GM23338 (cell line): ENCODE data around the gene NEK10. TPM values are rescaled to one million over a fixed set of nuclear protein-coding genes. Genes with fewer than 3 reads are reported as not detected.

ENCODE experiments used
- ATAC-seq: fragments of 200-7000 bp; cut with Tn5 transposase; 3 replicates; pipeline ENCODE4 v1.9.1; 2020
- DNase-seq: peaks from one replicate; pipeline ENCODE4 v3.0.0-alpha.2; 2015; ENCODE audit warnings: low spot score
- H2AFZ ChIP-seq: fragments of 200-600 bp; sonication (generic); 2 replicates; pipeline ENCODE4 v1.8.0; 2016; ENCODE audit warnings: antibody characterized with exemption, mild to moderate bottlenecking, moderate library complexity
- H3F3A ChIP-seq: fragments of 200-600 bp; sonication (generic); replicated peaks from 2 replicates; pipeline ENCODE4 v1.8.0; 2017; ENCODE audit warnings: antibody characterized with exemption, mixed run types, low read depth
- H3K27ac ChIP-seq: fragments of 200-600 bp; sonication (generic); 2 replicates; pipeline ENCODE4 v1.6.1; 2016; ENCODE audit warnings: low read depth
- H3K27me3 ChIP-seq: fragments of 200-600 bp; sonication (generic); 2 replicates; pipeline ENCODE4 v1.8.0; 2016; ENCODE audit warnings: mild to moderate bottlenecking, mixed run types, moderate library complexity; ENCODE audit not compliant: insufficient read depth
- H3K36me3 ChIP-seq: fragments of 200-600 bp; sonication (generic); 2 replicates; pipeline ENCODE4 v1.8.0; 2016; ENCODE audit warnings: mild to moderate bottlenecking; ENCODE audit not compliant: insufficient read depth
- H3K4me1 ChIP-seq: fragments of 200-600 bp; sonication (generic); 2 replicates; pipeline ENCODE4 v1.8.0; 2016; ENCODE audit warnings: mild to moderate bottlenecking, moderate library complexity; ENCODE audit not compliant: insufficient read depth
- H3K4me2 ChIP-seq: fragments of 200-600 bp; sonication (generic); 2 replicates; pipeline ENCODE4 v1.7.1; 2017; ENCODE audit warnings: mixed run types
- H3K4me3 ChIP-seq: fragments of 200-600 bp; sonication (generic); 2 replicates; pipeline ENCODE4 v1.6.1; 2016; ENCODE audit warnings: mixed run types
- H3K79me2 ChIP-seq: fragments of 200-600 bp; sonication (generic); replicated peaks from 2 replicates; pipeline ENCODE4 v1.8.0; 2017; ENCODE audit warnings: mild to moderate bottlenecking; ENCODE audit not compliant: insufficient read depth
- H3K9me2 ChIP-seq: fragments of 200-600 bp; sonication (generic); 2 replicates; pipeline ENCODE4 v1.8.0; 2017; ENCODE audit not compliant: insufficient read depth
- H4K20me1 ChIP-seq: fragments of 200-600 bp; sonication (generic); replicated peaks from 2 replicates; pipeline ENCODE4 v1.8.0; 2017; ENCODE audit warnings: mild to moderate bottlenecking; ENCODE audit not compliant: insufficient read depth
- H3K27ac Mint-ChIP-seq: 2 replicates; pipeline ENCODE4 v1.8.0; 2020; ENCODE audit warnings: inconsistent platforms, mild to moderate bottlenecking, moderate library complexity, mixed read lengths
- H3K27me3 Mint-ChIP-seq: 3 replicates; pipeline ENCODE4 v1.8.0; 2022; ENCODE audit warnings: low read depth, mild to moderate bottlenecking, moderate library complexity, mixed read lengths, inconsistent platforms; ENCODE audit not compliant: insufficient read depth, poor library complexity
- H3K36me3 Mint-ChIP-seq: 3 replicates; pipeline ENCODE4 v1.8.0; 2021; ENCODE audit warnings: low read depth, mild to moderate bottlenecking, inconsistent platforms, moderate library complexity, mixed read lengths
- H3K4me1 Mint-ChIP-seq: 3 replicates; pipeline ENCODE4 v1.8.0; 2020; ENCODE audit warnings: mild to moderate bottlenecking, inconsistent platforms, mixed read lengths
- H3K4me3 Mint-ChIP-seq: 3 replicates; pipeline ENCODE4 v1.8.0; 2021; ENCODE audit warnings: moderate library complexity, mild to moderate bottlenecking, inconsistent platforms, mixed read lengths
- H3K9me3 Mint-ChIP-seq: 3 replicates; pipeline ENCODE4 v1.8.0; 2020; ENCODE audit warnings: moderate library complexity, mild to moderate bottlenecking, inconsistent platforms, mixed read lengths
- CREB1 ChIP-seq: fragments of 250-450 bp; sonication (Bioruptor Pico); IDR thresholded peaks from 2 replicates; pipeline ENCODE4 v1.5.0; 2020; ENCODE audit warnings: low read depth, mild to moderate bottlenecking, moderate library complexity
- CTCF ChIP-seq, 2 experiments: fragments of 200-600 bp in 1 of 2; sonication (generic) in 1 of 2; conservative IDR thresholded peaks; 2 replicates each; pipeline versions ENCODE4 v1.5.1 to v1.6.1; 2016 to 2017; ENCODE audit warnings: antibody characterized with exemption in 2 of 2, low read depth in 2 of 2, mild to moderate bottlenecking in 2 of 2, moderate library complexity in 1 of 2
- ETS1 ChIP-seq: IDR thresholded peaks from 2 replicates; pipeline ENCODE4 v1.6.1; 2016; ENCODE audit warnings: antibody characterized with exemption
- EZH2 ChIP-seq: fragments of 200-600 bp; sonication (generic); IDR thresholded peaks from one replicate; pipeline ENCODE4 v1.8.0; 2017; ENCODE audit warnings: antibody characterized with exemption, mild to moderate bottlenecking, low read depth; ENCODE audit not compliant: unreplicated experiment
- EZH2phosphoT487 ChIP-seq: fragments of 200-600 bp; sonication (generic); IDR thresholded peaks from one replicate; pipeline ENCODE4 v1.8.1; 2018; ENCODE audit warnings: antibody characterized with exemption; ENCODE audit not compliant: unreplicated experiment
- JUNB ChIP-seq: IDR thresholded peaks from one replicate; pipeline ENCODE4 v1.6.1; 2016; ENCODE audit warnings: antibody characterized with exemption; ENCODE audit not compliant: unreplicated experiment
- NANOG ChIP-seq: IDR thresholded peaks from 2 replicates; pipeline ENCODE4 v1.6.1; 2016; ENCODE audit warnings: antibody characterized with exemption, borderline replicate concordance
- POLR2AphosphoS5 ChIP-seq: IDR thresholded peaks from 2 replicates; pipeline ENCODE4 v1.6.1; 2016; ENCODE audit warnings: antibody characterized with exemption, low read depth
- REST ChIP-seq: IDR thresholded peaks from one replicate; pipeline ENCODE4 v1.6.1; 2018; ENCODE audit warnings: antibody characterized with exemption; ENCODE audit not compliant: unreplicated experiment
- STAT1 ChIP-seq: IDR thresholded peaks from one replicate; pipeline ENCODE4 v1.6.1; 2016; ENCODE audit warnings: antibody characterized with exemption; ENCODE audit not compliant: unreplicated experiment
- ZNF114 ChIP-seq: fragments of 250-450 bp; sonication (Bioruptor Pico); IDR thresholded peaks from 2 replicates; pipeline ENCODE4 v1.5.0; 2020; ENCODE audit warnings: mild to moderate bottlenecking, moderate library complexity
- ZNF331 ChIP-seq: fragments of 250-450 bp; sonication (Bioruptor Pico); IDR thresholded peaks from 2 replicates; pipeline ENCODE4 v1.5.0; 2020; ENCODE audit warnings: low read depth, mild to moderate bottlenecking, moderate library complexity
- ZNF462 ChIP-seq: fragments of 250-450 bp; sonication (Bioruptor Pico); IDR thresholded peaks from 2 replicates; pipeline ENCODE4 v1.5.0; 2020; ENCODE audit warnings: mild to moderate bottlenecking, moderate library complexity
- polyA plus RNA-seq: library from polyadenylated mRNA; unstranded; fragments of >200 nt; fragmentation: Nextera tagmentation; extraction: Ambion mirVana; gene quantifications from 2 replicates; pipeline ENCODE4 v1.2.1, GENCODE V29; 2016
- total RNA-seq: library from RNA; depleted of rRNA; stranded (reverse); fragments of >200 nt; shearing (Covaris generic); gene quantifications from 2 replicates; pipeline ENCODE4 v1.2.3, GENCODE V29; 2014

Gene NEK10
- total and polyA plus RNA-seq, 2 experiments from 2014 or later, result 0.55 to 2.0 TPM

GRCh38 chr3:27378331-27378730, 9.1 kb upstream of the NEK10 start:
- Mint-ChIP-seq H3K9me3 (no peaks in the 10 kb centered on the region), H3K4me3 (no peak overlapping the region), H3K27me3 (no peaks in the 10 kb centered on the region), H3K4me1 (no peaks in the 10 kb centered on the region), H3K36me3 (peaks cover 33% of the 10 kb centered on the region; the same call in 2 of the 3 replicates), H3K27ac (no peak overlapping the region)
- no peaks in the 10 kb centered on the region for H3K4me1 ChIP-seq
- H2AFZ ChIP-seq, result no peak overlapping the region
- H3K9me2 ChIP-seq, result no peaks in the 10 kb centered on the region
- TF ChIP-seq JUNB, result no peak
- no peak for TF ChIP-seq ZNF331 (CRISPR knock-in tag)
- no peak for TF ChIP-seq ZNF462 (CRISPR knock-in tag)
- no peak for TF ChIP-seq STAT1
- TF ChIP-seq REST, result no peak
- TF ChIP-seq NANOG, result no peak
- TF ChIP-seq EZH2, result no peak
- TF ChIP-seq ETS1, result no peak
- no peak for TF ChIP-seq ZNF114 (CRISPR knock-in tag)
- no peak for TF ChIP-seq CTCF (conservative IDR thresholded peaks at IDR 0.05; ENCODE audit: low read depth in 2 of 2)
- TF ChIP-seq EZH2phosphoT487, result no peak
- no peak for TF ChIP-seq POLR2AphosphoS5
- TF ChIP-seq CREB1 (CRISPR knock-in tag), result no peak
- no peak overlapping the region for H3K4me2 ChIP-seq
- no peak overlapping the region for H3K27ac ChIP-seq
- no peaks in the 10 kb centered on the region for H3K27me3 ChIP-seq
- peaks cover 11% of the 10 kb centered on the region for H3K36me3 ChIP-seq
- no peak overlapping the region for H3K4me3 ChIP-seq
- ATAC-seq, result no peak
- no peak for DNase-seq
- no peaks in the 10 kb centered on the region for H3F3A ChIP-seq
- no peaks in the 10 kb centered on the region for H4K20me1 ChIP-seq
- no peaks in the 10 kb centered on the region for H3K79me2 ChIP-seq
